KMS-11 (cell line): Measurements from ENCODE around the gene PRR14.

Source experiments
- H2AFZ ChIP-seq: fragments of 200-600 bp; sonication (generic); 2 replicates; pipeline ENCODE4 v1.6.1; 2016; ENCODE audit warnings: antibody characterized with exemption, mixed run types, low read depth
- H3K27ac ChIP-seq: fragments of 200-600 bp; sonication (generic); 2 replicates; pipeline ENCODE4 v1.6.1; 2016; ENCODE audit warnings: mild to moderate bottlenecking, mixed run types
- H3K27me3 ChIP-seq: fragments of 200-600 bp; sonication (generic); 2 replicates; pipeline ENCODE4 v1.6.1; 2017; ENCODE audit warnings: mild to moderate bottlenecking, low read depth, mixed run types, moderate library complexity; ENCODE audit not compliant: insufficient read depth
- H3K36me3 ChIP-seq: fragments of 200-600 bp; sonication (generic); 2 replicates; pipeline ENCODE4 v1.6.1; 2017; ENCODE audit warnings: mild to moderate bottlenecking, mixed run types; ENCODE audit not compliant: insufficient read depth
- H3K4me1 ChIP-seq: fragments of 200-600 bp; sonication (generic); 2 replicates; pipeline ENCODE4 v1.6.1; 2016; ENCODE audit warnings: mild to moderate bottlenecking, low read depth, mixed run types; ENCODE audit not compliant: poor library complexity, severe bottlenecking
- H3K4me2 ChIP-seq: fragments of 200-600 bp; sonication (generic); 2 replicates; pipeline ENCODE4 v1.7.0; 2016; ENCODE audit warnings: mild to moderate bottlenecking, mixed run types
- H3K4me3 ChIP-seq: fragments of 200-600 bp; sonication (generic); IDR thresholded peaks from 2 replicates; pipeline ENCODE4 v1.6.1; 2017; ENCODE audit warnings: low read depth, low read length, mixed read lengths; ENCODE audit not compliant: insufficient read depth
- H3K79me2 ChIP-seq: fragments of 200-600 bp; sonication (generic); 2 replicates; pipeline ENCODE4 v1.6.1; 2016; ENCODE audit warnings: low read depth, mixed run types; ENCODE audit not compliant: insufficient read depth
- H3K9ac ChIP-seq: fragments of 200-600 bp; sonication (generic); 2 replicates; pipeline ENCODE4 v1.6.1; 2016; ENCODE audit warnings: mild to moderate bottlenecking, mixed run types
- H4K20me1 ChIP-seq: fragments of 200-600 bp; sonication (generic); 2 replicates; pipeline ENCODE4 v1.6.1; 2016; ENCODE audit warnings: mild to moderate bottlenecking, mixed run types; ENCODE audit not compliant: insufficient read depth
- TF ChIP-seq, protein P1 (sequence below): fragments of 200-600 bp; sonication (generic); conservative IDR thresholded peaks from 2 replicates; pipeline ENCODE4 v1.6.1; 2017; ENCODE audit warnings: low read depth, mild to moderate bottlenecking, antibody characterized with exemption, low read length, moderate library complexity, mixed read lengths

Gene PRR14

DNA sequence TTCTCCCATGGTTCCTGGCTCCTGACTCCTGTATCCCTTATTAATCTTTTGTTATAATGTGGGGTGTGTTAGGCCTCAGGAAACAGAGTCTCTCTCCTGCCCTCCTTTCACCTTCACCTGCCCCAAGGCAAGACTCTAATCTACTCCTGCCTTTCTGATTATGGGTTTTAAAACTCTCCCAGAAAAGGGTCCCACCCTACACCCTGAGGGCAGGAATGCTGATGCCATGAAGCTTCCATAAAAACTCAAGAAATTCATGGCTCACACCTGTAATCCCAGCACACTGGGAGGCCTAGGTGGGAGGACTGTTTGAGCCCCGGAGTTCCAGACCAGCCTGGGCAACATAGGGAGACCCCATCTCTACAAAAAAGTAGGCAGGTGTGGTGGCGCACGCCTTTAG is 29.6 kb downstream of the PRR14 start:
- Histone ChIP-seq H3K79me2 (no peaks in the 10 kb centered on the region), H2AFZ (no peak overlapping the region), H4K20me1 (no peaks in the 10 kb centered on the region), H3K4me1 (no peaks in the 10 kb centered on the region), H3K4me3 (no peak overlapping the region), H3K27me3 (no peaks in the 10 kb centered on the region), H3K4me2 (no peak overlapping the region), H3K9ac (no peak overlapping the region), H3K27ac (no peak overlapping the region), H3K36me3 (no peaks in the 10 kb centered on the region)
- TF ChIP-seq, protein P1, sequence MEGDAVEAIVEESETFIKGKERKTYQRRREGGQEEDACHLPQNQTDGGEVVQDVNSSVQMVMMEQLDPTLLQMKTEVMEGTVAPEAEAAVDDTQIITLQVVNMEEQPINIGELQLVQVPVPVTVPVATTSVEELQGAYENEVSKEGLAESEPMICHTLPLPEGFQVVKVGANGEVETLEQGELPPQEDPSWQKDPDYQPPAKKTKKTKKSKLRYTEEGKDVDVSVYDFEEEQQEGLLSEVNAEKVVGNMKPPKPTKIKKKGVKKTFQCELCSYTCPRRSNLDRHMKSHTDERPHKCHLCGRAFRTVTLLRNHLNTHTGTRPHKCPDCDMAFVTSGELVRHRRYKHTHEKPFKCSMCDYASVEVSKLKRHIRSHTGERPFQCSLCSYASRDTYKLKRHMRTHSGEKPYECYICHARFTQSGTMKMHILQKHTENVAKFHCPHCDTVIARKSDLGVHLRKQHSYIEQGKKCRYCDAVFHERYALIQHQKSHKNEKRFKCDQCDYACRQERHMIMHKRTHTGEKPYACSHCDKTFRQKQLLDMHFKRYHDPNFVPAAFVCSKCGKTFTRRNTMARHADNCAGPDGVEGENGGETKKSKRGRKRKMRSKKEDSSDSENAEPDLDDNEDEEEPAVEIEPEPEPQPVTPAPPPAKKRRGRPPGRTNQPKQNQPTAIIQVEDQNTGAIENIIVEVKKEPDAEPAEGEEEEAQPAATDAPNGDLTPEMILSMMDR: no peak

DNA sequence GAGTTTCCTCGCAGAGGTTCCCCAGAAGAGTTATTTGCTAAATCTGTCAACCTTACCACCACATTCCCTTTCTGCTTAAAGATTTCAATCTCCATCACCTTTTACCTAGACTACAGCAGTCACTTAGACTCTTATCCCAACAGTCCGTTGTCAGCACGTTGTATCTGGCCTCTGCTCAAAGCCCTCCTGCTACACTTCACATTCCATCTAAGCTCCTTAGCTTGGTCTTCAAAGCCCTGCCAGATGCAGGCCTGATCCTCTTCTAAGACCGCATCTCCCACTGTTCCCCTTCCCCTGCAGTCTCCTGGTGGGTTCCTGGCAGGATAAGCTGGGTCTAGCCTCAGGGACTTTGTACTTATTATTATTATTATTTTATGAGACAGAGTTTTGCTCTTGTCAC is 37.9 kb downstream of the PRR14 start:
- no peak overlapping the region for H3K4me2 ChIP-seq
- H3K79me2 ChIP-seq: no peaks in the 10 kb centered on the region
- H4K20me1 ChIP-seq: no peaks in the 10 kb centered on the region
- H3K36me3 ChIP-seq: no peaks in the 10 kb centered on the region
- H3K9ac ChIP-seq: no peak overlapping the region
- TF ChIP-seq, protein P1: no peak
- H3K27ac ChIP-seq: no peak overlapping the region
- H3K4me1 ChIP-seq: peaks cover 3% of the 10 kb centered on the region
- H3K4me3 ChIP-seq: no peak overlapping the region
- no peak overlapping the region for H2AFZ ChIP-seq
- H3K27me3 ChIP-seq: no peaks in the 10 kb centered on the region

- H3K4me2 ChIP-seq: no peak overlapping the region
- no peak overlapping the region for H3K27ac ChIP-seq
- no peaks in the 10 kb centered on the region for H3K79me2 ChIP-seq
- H3K9ac ChIP-seq: no peak overlapping the region
- H3K27me3 ChIP-seq: no peaks in the 10 kb centered on the region
- H2AFZ ChIP-seq: no peak overlapping the region
- TF ChIP-seq, protein P1: no peak
- H3K36me3 ChIP-seq: no peaks in the 10 kb centered on the region
- peaks cover 4% of the 10 kb centered on the region for H3K4me1 ChIP-seq
- H4K20me1 ChIP-seq: no peaks in the 10 kb centered on the region
- H3K4me3 ChIP-seq: no peak overlapping the region
These were observed 41.1 kb downstream of the PRR14 start for GRCh38 chr16:30691907-30692306.

DNA sequence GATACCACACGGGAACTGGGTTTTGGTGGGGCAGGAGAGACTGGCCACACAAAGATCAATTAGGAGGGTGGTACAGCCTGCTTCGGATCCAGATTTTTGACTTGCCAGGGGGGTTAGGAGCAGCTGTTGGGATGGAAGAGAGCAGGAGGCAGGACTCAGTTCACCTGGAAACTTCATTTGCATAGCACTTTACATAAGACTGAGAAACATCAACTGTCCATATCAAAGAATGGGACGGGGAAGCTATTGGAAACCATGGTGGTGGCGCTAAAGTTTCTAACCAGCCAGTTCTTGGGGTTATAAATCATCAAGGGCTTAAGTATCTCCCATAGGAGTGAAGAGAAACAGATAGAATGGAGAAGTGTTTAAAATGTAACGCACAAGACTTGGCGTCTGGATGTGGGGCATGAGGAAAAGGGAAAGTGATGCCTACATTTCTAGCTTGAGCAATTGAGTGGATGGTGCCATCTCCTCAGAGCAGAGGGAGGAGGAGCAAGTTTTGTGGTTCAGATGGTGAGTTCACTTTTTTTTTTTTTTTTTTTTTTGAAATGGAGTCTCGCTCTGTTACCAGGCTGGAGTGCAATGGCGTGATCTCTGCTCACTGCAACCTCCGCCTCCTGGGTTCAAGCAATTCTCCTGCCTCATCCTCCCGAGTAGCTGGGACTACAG is 41.8 kb downstream of the PRR14 start:
- Histone ChIP-seq H3K27me3 (no peaks in the 10 kb centered on the region), H3K9ac (no peak overlapping the region), H3K79me2 (no peaks in the 10 kb centered on the region), H2AFZ (no peak overlapping the region), H4K20me1 (no peaks in the 10 kb centered on the region), H3K4me3 (no peak overlapping the region), H3K27ac (no peak overlapping the region), H3K4me1 (peaks cover 6% of the 10 kb centered on the region), H3K4me2 (no peak overlapping the region), H3K36me3 (no peaks in the 10 kb centered on the region)
- TF ChIP-seq, protein P1: no peak
